ENCODE data around the gene POLK.

DNA sequence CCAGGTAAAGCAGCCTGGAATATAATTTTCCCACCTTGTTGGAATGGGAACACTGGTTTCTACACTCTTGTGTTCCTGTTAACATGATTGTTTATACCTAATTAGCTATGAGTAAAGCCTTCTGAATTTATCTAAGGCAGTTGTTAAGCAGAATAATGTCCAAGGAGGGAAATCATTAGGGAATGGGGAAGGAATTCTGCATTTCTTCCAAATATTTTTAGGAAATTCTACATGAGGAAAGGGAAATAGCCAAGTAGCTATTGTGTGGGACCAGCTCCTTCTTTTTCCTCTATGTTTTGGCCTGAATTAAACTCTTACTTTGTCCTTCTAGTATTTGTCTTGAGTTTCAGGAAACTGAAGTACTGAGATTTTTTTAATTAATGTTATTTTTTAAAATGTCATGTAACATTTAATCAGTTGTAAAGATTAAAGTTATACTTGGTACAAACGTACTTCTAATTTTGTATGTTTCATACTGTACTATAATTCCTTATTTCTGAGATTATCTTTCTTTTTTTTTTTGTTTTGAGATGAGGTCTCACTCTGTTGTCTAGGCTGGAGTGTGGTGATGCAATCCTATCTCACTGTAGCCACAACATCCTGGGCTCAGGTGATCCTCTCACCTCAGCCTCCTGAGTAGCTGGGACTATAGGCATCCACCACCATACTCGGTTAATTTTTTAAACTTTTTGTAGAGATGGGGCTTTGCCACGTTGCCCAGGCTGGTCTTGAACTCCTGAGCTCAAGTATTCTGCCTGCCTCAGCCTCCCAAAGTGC, 128.0 kb downstream of the POLK start:
- TF ChIP-seq, protein P1, sequence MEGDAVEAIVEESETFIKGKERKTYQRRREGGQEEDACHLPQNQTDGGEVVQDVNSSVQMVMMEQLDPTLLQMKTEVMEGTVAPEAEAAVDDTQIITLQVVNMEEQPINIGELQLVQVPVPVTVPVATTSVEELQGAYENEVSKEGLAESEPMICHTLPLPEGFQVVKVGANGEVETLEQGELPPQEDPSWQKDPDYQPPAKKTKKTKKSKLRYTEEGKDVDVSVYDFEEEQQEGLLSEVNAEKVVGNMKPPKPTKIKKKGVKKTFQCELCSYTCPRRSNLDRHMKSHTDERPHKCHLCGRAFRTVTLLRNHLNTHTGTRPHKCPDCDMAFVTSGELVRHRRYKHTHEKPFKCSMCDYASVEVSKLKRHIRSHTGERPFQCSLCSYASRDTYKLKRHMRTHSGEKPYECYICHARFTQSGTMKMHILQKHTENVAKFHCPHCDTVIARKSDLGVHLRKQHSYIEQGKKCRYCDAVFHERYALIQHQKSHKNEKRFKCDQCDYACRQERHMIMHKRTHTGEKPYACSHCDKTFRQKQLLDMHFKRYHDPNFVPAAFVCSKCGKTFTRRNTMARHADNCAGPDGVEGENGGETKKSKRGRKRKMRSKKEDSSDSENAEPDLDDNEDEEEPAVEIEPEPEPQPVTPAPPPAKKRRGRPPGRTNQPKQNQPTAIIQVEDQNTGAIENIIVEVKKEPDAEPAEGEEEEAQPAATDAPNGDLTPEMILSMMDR (IDR thresholded peaks at IDR 0.05): no peak
- TF ChIP-seq POLR2A (IDR thresholded peaks at IDR 0.05): no peak
